GM18861 (cell line): ENCODE measurements around the gene AP1B1.
"Not testable (repeated sequence)": the region's sequence is repeated elsewhere in the genome, so short reads cannot be mapped to it uniquely, and the experiment has no call there.

Experiments used
- ATAC-seq: cut with Tn5 transposase; IDR thresholded peaks from one replicate; pipeline ENCODE4 v1.9.1; 2021; ENCODE audit not compliant: unreplicated experiment

Gene AP1B1

DNA sequence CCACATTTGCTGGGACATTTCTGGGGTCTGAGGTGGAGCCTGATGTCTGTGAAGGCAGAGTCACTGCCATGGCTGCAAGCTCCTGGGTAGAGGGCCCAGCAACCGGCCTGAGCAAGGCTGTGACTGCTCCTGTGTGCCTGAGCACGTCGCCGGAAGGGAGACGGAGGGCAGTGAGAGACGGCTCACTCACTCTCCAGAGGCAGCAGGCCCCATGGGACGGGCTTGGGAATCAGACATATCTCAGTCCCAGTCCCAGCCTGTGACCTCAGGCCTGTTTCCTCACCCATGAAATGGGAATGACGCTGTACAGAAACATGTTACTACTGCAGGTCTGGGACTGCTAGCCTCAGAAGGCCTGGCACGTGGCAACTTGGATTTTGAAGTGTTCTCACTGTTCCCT is 36.5 kb downstream of the AP1B1 start:
- no peak for ATAC-seq

DNA sequence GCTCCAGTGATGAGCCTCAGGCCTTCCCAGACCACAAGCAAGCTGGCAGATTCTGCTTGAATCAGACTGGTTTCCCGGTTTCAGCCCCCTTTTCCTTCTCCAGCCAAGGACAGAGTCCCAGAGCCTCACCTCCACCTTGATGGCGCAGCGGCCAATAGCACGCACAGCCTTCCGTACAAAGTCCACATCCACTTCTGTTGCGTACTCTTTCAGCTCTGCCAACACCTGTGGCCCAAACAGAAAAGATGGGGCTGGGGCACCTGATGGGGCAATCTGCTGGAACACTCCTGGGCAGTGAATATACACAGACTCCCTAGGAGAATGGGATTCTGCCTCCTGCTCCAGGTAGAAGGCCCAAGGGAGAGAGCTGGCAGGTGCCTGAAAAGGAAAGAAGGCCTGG is 37.3 kb downstream of the AP1B1 start:
- ATAC-seq: no peak

- no peak for ATAC-seq
Measured at GRCh38 chr22:29348956-29349355, 39.4 kb downstream of the AP1B1 start.

DNA sequence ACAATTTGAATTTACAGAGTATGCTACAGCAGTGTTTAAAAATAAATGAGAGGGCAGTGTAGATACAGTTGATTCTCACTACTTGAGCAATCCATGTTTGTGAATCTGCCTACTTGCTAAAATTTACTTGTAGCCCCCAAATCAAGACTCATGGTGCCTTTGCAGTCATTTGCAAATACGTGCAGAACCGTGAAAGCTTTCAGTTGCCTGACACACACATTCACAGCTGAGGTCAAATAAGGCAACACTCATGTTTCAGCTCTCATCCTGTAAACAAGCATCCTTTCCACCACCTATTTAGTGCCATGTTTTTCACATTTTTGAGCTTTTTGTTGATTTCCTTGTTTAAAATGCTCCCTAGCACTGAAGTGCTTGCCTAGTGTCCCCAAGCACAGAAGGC is 40.3 kb downstream of the AP1B1 start:
- no peak for ATAC-seq

DNA sequence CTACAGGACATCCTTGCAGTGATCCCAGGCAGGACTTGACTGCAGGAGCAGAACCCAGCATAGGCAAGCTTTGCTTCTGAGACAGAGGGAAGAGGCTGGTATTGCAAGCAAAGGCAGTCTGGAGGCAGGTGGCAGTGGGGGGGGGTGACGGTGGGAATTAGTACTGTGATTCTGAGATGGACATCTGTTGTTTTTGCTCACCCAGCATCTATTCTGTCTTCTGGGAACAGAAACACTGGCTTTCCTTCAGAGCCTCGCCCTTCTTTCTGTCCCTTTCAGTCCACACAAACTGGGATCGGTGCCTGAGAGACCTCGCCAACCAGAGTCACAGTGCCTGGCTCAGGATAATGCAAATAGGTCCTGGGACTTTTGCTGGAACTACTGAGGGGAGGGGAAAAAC is 41.7 kb downstream of the AP1B1 start:
- no peak for ATAC-seq

- ATAC-seq: no peak
Measured at GRCh38 chr22:29345932-29346331, 42.4 kb downstream of the AP1B1 start.

- ATAC-seq: not testable (repeated sequence)
Measured at GRCh38 chr22:29344889-29345288, 43.5 kb downstream of the AP1B1 start.

DNA sequence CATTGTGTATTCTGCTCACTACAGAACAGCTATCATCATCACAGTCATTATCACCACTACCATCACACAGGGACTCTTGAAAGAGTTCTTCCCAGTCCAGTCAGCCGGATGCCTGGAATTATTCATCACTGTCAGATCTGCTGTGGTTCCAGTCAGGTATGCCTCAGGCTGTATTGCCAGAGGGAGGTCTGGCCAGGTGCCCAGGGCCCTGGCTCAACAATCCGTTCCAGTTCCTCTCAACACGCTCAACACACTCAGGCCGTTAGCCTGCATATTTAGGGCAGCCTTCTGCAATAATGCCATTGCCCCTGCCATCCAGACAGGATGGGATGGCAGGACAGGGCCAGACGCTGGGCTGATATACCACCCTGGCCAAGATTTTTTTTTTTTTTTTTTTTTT is 44.2 kb downstream of the AP1B1 start:
- ATAC-seq: no peak

DNA sequence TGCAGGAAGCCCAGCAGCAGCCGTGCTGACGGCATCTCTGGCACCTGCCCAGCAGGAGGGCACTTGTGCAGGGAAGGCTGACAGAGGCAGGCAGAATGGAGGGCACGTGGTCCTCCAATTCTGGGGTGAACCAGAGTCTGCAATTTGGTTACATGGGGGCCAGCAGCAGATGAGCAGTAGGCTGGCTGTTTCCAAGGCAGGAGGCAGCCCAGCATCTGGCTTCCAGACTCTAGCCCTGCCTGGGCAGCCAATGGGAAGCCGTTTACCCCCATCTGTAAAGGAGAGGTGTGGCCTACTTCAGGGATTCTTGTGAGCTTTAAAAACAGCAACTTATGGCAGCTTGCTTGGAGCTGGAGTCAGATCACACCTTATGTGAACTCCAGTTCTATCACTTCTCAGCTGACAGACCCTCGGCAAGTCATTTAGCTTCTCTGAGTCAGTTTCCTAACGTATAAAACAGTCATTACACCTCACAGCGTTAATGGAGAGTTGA is 45.0 kb downstream of the AP1B1 start:
- ATAC-seq: no peak

DNA sequence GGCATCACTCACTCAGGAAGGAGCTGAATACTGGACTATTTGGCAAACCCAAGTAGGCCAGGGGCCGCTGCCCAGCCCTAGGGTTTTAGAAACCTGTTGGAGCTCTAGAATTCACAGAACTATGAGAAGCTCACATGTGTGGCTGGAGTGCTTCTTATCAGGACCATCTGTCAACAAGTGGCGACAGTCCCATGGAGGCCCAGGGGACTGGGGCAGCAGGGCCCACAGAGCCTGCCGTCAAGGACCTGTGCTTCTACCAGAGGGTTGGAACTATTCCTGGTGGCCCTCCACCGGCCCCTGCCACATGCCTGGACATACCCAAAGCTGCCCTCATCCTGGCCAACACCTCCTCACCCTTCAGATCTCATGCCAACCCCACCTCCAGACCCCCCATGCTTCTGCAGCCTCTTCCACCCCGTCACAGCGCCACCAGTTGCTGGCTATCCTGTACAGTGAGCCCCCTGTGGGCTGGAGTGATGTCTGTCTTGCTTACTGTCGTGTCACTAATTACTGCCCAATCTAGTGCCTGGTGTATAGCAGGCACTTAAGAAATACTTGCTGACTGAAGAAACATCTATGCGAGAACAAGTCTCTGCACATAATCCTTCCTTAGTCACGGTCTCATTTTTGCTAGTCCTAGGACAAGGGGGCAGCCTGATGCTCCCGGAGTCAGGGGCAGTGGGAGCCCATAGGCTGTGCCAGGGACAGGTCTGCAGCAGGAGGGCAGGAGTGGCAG is 45.6 kb downstream of the AP1B1 start:
- ATAC-seq: no peak

- no peak for ATAC-seq
Measured at GRCh38 chr22:29342177-29342576, 46.2 kb downstream of the AP1B1 start.

DNA sequence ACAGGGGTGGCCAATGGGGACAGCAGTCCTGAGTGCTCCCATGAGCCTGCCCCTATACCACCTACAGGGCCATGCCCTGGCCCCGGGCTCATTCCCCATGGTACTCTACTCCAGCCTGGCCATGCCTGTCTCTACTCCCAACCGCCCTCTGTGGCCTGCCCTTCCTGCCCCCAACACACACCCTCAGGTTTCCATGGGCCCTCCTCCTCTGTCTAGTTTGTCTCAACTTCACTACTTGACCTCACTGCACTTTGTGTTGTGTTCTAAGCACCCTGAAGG is 46.6 kb downstream of the AP1B1 start:
- ATAC-seq: no peak

DNA sequence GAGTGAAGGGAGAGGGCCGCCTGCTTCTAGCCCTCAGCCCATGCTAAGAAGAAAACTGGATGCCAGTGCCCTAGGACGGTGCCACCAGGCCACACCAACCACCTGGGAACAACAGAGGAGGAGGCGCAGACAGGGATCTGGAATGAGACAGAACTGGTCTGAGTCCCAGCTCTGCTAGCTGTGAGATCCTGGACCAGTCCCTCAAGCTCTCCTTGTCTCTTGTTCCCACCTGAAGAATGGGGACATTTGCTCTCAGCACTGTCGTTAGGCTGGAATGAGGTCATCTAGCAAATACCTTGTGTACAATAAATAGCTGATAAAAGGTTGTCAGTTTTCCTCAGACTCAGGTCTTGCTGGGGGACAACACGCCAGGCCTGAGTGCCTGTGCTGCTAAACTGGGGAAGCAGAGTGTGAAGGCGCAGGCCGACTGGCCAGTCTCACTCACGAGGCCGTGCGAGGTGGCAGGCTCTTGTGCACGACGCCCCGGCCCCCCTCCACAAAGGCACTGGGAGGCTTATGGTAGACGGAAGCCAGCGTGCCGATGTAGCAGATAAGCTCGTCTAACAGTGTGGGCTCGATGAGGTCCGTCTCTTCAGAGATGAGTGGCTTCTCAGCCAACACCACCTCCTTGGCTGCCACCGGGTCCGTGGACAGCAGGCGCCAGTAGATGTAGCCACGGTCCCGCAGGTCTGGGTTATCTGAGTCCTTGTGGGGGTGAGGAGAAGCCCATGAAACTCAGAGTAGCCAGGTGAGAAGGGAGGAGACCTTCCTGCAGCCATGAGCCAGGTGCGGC is 47.1 kb downstream of the AP1B1 start:
- ATAC-seq: no peak

DNA sequence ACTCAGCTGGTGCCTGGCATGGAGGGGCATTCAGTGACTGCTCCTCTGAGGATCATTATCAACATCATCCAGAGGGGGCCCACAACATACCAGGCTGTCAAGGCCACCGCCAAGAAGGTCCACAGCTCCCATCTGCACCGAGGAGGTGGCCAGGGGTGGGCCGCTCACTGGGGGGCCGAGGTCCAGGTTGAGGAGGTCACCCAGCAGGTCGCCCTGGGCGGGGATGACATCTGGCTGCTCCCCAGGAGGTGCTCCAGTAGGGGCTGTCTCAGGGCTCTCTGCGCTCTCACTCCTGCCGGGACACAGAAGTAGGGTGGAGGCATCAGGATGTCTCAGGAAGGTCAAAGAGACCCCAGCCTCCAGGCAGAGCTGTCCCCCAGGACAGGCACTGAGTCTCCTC is 47.8 kb downstream of the AP1B1 start:
- no peak for ATAC-seq

GRCh38 chr22:29339381-29340235 is 48.8 kb downstream of the AP1B1 start:
- no peak for ATAC-seq

- ATAC-seq: no peak
Measured at GRCh38 chr22:29338398-29338797, 50.0 kb downstream of the AP1B1 start.

DNA sequence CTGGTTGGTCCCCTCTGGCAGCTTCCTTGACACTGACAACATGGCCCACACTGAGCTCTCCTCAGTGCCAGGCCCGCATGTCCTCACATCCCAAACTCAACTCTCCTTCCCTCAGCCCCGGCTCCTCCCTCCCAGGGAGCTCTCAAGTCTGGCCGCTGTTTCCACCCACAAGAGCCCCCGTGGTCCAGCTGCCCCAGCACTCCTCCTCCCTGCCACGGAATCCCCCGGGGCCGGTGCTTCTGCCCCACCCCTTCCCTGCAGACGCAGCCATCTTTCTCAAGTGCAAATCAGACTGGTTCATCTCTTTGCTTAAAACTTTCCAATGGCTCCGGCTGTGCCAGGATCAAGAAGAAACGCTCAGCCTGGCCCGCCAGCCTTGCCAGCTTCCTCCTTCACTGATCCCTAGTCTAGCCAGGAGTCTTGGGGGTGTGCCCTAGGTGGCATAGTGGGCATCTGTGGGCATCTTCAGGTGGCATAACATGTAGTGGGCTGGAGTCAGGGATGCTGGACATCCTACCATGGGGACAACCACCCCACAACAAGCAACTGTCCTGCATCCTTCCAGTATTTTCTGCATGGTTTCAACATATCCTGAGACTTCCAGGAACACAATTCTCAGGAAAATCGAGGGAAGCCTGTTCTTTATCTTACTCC is 50.6 kb downstream of the AP1B1 start:
- no peak for ATAC-seq

DNA sequence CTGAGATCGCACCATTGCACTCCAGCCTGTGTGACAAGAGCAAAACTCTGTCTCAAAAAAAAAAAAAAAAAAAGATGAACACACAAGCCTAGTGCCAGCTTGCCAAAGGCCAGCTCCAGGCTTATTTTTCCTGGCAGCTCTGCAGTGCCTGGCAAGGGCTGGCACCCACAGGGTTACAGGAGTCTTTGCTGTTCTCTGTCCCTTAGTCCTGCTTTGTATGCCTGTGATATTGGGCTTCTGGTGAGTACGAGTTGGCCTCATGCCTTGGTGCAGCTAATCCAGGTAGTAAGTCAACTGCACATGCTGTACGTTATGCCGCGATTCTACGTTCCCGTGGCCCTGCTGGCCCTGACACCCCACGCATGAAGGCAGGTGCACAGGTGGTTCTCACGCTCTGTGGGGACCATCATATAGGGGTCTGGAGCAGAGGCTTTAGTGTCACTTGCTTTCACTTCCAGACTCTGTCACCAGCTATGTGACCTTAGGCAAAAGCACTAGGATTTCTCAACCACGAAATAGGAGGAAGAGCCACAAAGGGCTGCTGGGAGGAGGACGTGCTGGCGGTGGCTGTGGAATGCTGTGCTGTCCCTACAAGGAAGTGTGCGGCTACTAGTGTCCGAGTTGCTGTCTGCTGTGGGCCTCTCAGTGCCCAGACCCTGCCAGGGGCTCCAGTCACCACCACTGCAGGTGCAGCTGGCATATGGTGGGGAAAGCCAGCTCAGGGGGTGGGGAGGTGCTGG is 51.4 kb downstream of the AP1B1 start:
- ATAC-seq: no peak

GRCh38 chr22:29335656-29336055 is 52.7 kb downstream of the AP1B1 start:
- ATAC-seq: no peak

DNA sequence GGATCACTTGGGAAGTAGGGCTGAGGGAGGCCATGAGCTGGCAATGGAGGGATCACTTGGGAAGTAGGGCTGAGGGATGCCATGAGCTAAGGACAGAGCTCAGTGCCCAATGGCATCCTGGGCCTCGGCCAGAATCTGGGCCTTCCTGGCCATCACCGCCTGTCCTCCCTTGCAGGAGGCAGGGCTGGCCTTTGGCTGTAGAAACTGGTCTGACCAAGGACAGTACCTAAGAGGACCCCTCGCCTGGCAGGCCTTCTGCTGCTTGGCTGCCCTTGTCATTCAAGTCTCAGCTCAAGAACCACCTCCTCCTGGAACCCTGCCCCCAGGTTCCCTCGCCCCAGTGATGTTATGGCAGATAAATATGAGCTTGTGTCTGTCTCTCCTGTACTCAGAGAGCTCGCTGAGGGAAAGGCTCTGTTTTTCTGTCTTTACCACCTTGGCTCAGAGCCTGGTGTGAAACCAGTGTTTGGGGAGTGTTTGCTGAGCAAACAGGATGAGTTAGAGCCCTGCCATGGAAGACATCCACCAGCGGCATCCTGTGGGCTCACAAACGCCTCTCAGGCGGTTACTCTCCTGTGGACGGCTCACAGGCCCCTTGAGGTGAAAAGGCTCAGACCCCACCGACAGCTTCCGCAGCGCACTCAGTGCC is 53.5 kb downstream of the AP1B1 start:
- no peak for ATAC-seq
